Stimulated activated naive CD8-positive, alpha-beta T cell treated with anti-CD3 and anti-CD28 coated beads, Interleukin-15, Interleukin-2, amounts not matched to agents 100 ng/mL and 50 ng/mL, for 24 hours (primary cell): ENCODE measurements around the gene DNAJB14.
"Not testable (repeated sequence)": the region's sequence is repeated elsewhere in the genome, so short reads cannot be mapped to it uniquely, and the experiment has no call there.

Experiments used
- H3K27ac Mint-ChIP-seq: one replicate; pipeline ENCODE4 v1.8.0; 2021; ENCODE audit warnings: mild to moderate bottlenecking, mixed read lengths
- H3K27me3 Mint-ChIP-seq: one replicate; pipeline ENCODE4 v1.8.0; 2021; ENCODE audit warnings: mixed read lengths
- H3K36me3 Mint-ChIP-seq: one replicate; pipeline ENCODE4 v1.8.0; 2021; ENCODE audit warnings: low read depth, mixed read lengths
- H3K4me1 Mint-ChIP-seq: one replicate; pipeline ENCODE4 v1.8.0; 2021; ENCODE audit warnings: low read depth, mixed read lengths
- H3K4me3 Mint-ChIP-seq: one replicate; pipeline ENCODE4 v1.8.0; 2021; ENCODE audit warnings: mild to moderate bottlenecking, mixed read lengths
- H3K9me3 Mint-ChIP-seq: one replicate; pipeline ENCODE4 v1.8.0; 2021; ENCODE audit warnings: mixed read lengths

The DNAJB14 gene

GRCh38 chr4:99946356-99947189 lies at the start of gene DNAJB14:
Gene DNAJB14 (minus strand): TSS chr4:99946618. CDS start chr4:99946571, 47 bp downstream.
- Mint-ChIP-seq H3K27ac (peak within 1 kb of the TSS; percentile 97), H3K9me3 (no peaks in the 10 kb centered on the region), H3K4me1 (peaks cover 52% of the 10 kb centered on the region), H3K36me3 (peaks cover 57% of the 10 kb centered on the region), H3K4me3 (peak within 1 kb of the TSS; percentile 99), H3K27me3 (no peaks in the 10 kb centered on the region)

- Mint-ChIP-seq H3K27ac (no peak overlapping the region), H3K9me3 (no peaks in the 10 kb centered on the region), H3K4me3 (no peak overlapping the region), H3K4me1 (no peaks in the 10 kb centered on the region), H3K27me3 (peaks cover 24% of the 10 kb centered on the region), H3K36me3 (no peaks in the 10 kb centered on the region)
Measured at GRCh38 chr4:99991741-99992140, 45.3 kb upstream of the DNAJB14 start.

GRCh38 chr4:99987681-99988080 lies 41.3 kb upstream of the DNAJB14 start:
- H3K4me3 Mint-ChIP-seq = no peak overlapping the region
- no peak overlapping the region for H3K27ac Mint-ChIP-seq
- H3K9me3 Mint-ChIP-seq = no peaks in the 10 kb centered on the region
- H3K36me3 Mint-ChIP-seq = no peaks in the 10 kb centered on the region
- no peaks in the 10 kb centered on the region for H3K4me1 Mint-ChIP-seq
- peaks cover 30% of the 10 kb centered on the region for H3K27me3 Mint-ChIP-seq

GRCh38 chr4:99986792-99987191 lies 40.4 kb upstream of the DNAJB14 start:
- no peaks in the 10 kb centered on the region for H3K36me3 Mint-ChIP-seq
- no peaks in the 10 kb centered on the region for H3K4me1 Mint-ChIP-seq
- no peak overlapping the region for H3K27ac Mint-ChIP-seq
- peaks cover 27% of the 10 kb centered on the region for H3K27me3 Mint-ChIP-seq
- H3K9me3 Mint-ChIP-seq = no peaks in the 10 kb centered on the region
- no peak overlapping the region for H3K4me3 Mint-ChIP-seq

- Mint-ChIP-seq H3K4me3 (no peak overlapping the region), H3K36me3 (no peaks in the 10 kb centered on the region), H3K27ac (no peak overlapping the region), H3K27me3 (peaks cover 8% of the 10 kb centered on the region), H3K4me1 (no peaks in the 10 kb centered on the region), H3K9me3 (no peaks in the 10 kb centered on the region)
Measured at GRCh38 chr4:99983289-99983943, 37.0 kb upstream of the DNAJB14 start.

- Mint-ChIP-seq H3K36me3 (no peaks in the 10 kb centered on the region), H3K27me3 (no peaks in the 10 kb centered on the region), H3K9me3 (peaks cover 1% of the 10 kb centered on the region), H3K4me3 (no peak overlapping the region), H3K27ac (no peak overlapping the region), H3K4me1 (no peaks in the 10 kb centered on the region)
Measured at GRCh38 chr4:99979872-99980271, 33.5 kb upstream of the DNAJB14 start.

- H3K9me3 Mint-ChIP-seq = peaks cover 8% of the 10 kb centered on the region
- H3K36me3 Mint-ChIP-seq = no peaks in the 10 kb centered on the region
- no peak overlapping the region for H3K4me3 Mint-ChIP-seq
- H3K27me3 Mint-ChIP-seq = no peaks in the 10 kb centered on the region
- no peaks in the 10 kb centered on the region for H3K4me1 Mint-ChIP-seq
- no peak overlapping the region for H3K27ac Mint-ChIP-seq
Measured at GRCh38 chr4:99971453-99972111, 25.2 kb upstream of the DNAJB14 start.

GRCh38 chr4:99968330-99968729 lies 21.9 kb upstream of the DNAJB14 start:
- Mint-ChIP-seq H3K27ac (no peak overlapping the region), H3K27me3 (no peaks in the 10 kb centered on the region), H3K4me1 (peaks cover 17% of the 10 kb centered on the region), H3K4me3 (no peak overlapping the region), H3K36me3 (no peaks in the 10 kb centered on the region), H3K9me3 (no peaks in the 10 kb centered on the region)

- Mint-ChIP-seq H3K27me3 (no peaks in the 10 kb centered on the region), H3K4me1 (peaks cover 17% of the 10 kb centered on the region), H3K4me3 (no peak overlapping the region), H3K9me3 (no peaks in the 10 kb centered on the region), H3K27ac (no peak overlapping the region), H3K36me3 (no peaks in the 10 kb centered on the region)
Measured at GRCh38 chr4:99966692-99967091, 20.3 kb upstream of the DNAJB14 start.

- Mint-ChIP-seq H3K9me3 (no peaks in the 10 kb centered on the region), H3K27me3 (no peaks in the 10 kb centered on the region), H3K4me3 (no peak overlapping the region), H3K4me1 (peaks cover 17% of the 10 kb centered on the region), H3K27ac (no peak overlapping the region), H3K36me3 (no peaks in the 10 kb centered on the region)
Measured at GRCh38 chr4:99965674-99966350, 19.4 kb upstream of the DNAJB14 start.

- Mint-ChIP-seq H3K27me3 (no peaks in the 10 kb centered on the region), H3K9me3 (no peaks in the 10 kb centered on the region), H3K27ac (no peak overlapping the region), H3K4me1 (peaks cover 17% of the 10 kb centered on the region), H3K36me3 (no peaks in the 10 kb centered on the region), H3K4me3 (no peak overlapping the region)
Measured at GRCh38 chr4:99965173-99965572, 18.8 kb upstream of the DNAJB14 start.

- Mint-ChIP-seq H3K4me3 (no peak overlapping the region), H3K27ac (no peak overlapping the region), H3K27me3 (no peaks in the 10 kb centered on the region), H3K4me1 (peaks cover 17% of the 10 kb centered on the region), H3K9me3 (peaks cover 10% of the 10 kb centered on the region), H3K36me3 (peaks cover 8% of the 10 kb centered on the region)
Measured at GRCh38 chr4:99961711-99962110, 15.3 kb upstream of the DNAJB14 start.

- Mint-ChIP-seq H3K27ac (no peak overlapping the region), H3K4me3 (no peak overlapping the region), H3K36me3 (peaks cover 8% of the 10 kb centered on the region), H3K9me3 (peaks cover 10% of the 10 kb centered on the region), H3K4me1 (peaks cover 9% of the 10 kb centered on the region), H3K27me3 (no peaks in the 10 kb centered on the region)
Measured at GRCh38 chr4:99960648-99961047, 14.2 kb upstream of the DNAJB14 start.

GRCh38 chr4:99958207-99958606 lies 11.8 kb upstream of the DNAJB14 start:
- H3K36me3 Mint-ChIP-seq, H3K4me1 Mint-ChIP-seq, H3K4me3 Mint-ChIP-seq, H3K27me3 Mint-ChIP-seq, H3K27ac Mint-ChIP-seq: not testable (repeated sequence)
- peaks cover 10% of the 10 kb centered on the region for H3K9me3 Mint-ChIP-seq

- no peaks in the 10 kb centered on the region for H3K27me3 Mint-ChIP-seq
- no peaks in the 10 kb centered on the region for H3K9me3 Mint-ChIP-seq
- H3K4me3 Mint-ChIP-seq = no peak overlapping the region
- H3K4me1 Mint-ChIP-seq = peaks cover 17% of the 10 kb centered on the region
- H3K27ac Mint-ChIP-seq = no peak overlapping the region
- peaks cover 17% of the 10 kb centered on the region for H3K36me3 Mint-ChIP-seq
Measured at GRCh38 chr4:99950913-99951254, 4.5 kb upstream of the DNAJB14 start.
